Putamen (tissue), 1 donor: ENCODE measurements around the gene PIK3R5.
A peak's percentile ranks its signal among the peaks of the same experiment; 100 is the strongest.

Source experiments
- DNase-seq: peaks from one replicate; pipeline ENCODE4 v3.0.0-alpha.2; 2016; ENCODE audit warnings: low spot score

Gene PIK3R5

DNA sequence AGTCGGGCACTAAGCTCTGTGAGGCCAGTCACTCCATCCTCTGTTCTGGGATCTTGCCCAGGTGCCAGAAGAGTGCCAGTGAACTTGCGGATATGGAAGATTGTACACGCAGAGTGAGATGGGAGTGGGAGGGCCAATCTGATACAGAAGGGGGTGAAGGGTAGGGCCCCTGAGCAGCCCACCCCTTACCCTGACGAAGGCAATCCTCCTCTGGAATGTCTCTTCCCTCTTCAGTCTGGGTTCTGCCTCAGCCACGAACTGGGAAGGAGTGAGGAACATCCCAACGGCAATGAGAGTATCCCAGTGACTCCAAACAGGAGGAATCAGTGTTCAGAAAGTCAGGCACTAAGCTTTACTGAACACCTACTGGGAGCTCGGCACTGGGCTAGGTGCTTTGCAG is 86.1 kb downstream of the PIK3R5 start:
- DNase-seq = no peak

DNA sequence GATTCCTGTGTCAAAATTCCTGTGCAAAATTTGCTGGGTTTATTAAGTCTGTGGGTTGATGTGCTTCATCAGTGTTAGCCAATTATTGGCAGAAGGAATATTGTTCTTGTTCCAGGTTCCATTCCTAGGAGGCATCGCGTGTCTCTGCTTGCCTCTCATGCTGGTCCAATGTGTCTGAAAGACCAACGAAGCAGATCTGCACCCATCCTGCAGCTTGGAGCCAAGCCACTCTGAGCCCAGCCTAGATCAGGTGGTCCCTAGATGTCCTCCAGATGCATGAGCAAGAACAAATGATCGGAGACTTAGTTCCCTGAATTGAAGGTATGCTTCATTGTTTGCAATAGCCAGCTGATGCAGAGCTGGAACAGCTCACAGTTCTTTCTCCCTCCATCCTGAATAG is 87.5 kb downstream of the PIK3R5 start:
- DNase-seq = no peak

DNA sequence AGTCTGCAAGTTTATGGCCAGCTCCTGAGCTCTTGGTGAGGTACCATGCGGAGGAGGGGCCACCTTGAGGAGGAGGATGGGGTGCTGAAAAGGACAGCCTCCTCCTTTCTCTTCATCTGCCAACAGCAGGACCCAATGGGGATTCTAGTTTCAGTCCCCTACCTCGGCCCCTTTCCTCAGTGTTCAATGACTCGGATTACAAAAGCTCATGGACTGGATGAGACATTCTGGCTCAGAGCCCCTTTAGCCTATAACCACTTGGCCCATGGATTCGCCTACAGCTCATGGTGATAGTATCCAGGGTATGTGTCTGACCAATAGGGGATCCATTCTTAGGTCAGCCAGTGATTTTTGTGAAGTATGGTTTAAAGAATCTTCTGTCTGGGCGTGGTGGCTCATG is 89.5 kb downstream of the PIK3R5 start:
- DNase-seq = no peak

DNA sequence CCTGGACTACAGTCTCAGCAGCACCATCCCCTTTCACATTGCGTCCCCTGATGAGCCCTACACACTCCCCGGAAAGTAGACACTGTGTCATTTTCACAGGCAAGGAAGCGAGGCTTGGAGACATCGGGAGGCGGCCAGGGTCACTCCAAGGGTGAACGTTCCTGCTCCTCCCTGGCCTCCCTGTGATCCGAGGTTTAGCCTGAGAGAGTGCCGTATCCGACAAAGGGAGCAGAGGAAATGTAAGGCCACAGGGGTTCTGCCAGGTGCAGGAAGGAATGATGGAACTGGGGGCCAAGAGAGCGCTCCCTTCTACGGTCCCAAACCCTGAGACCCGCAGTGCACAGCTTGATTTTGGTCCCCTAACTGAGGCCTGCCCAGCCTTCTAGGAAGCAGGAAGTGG is 90.1 kb downstream of the PIK3R5 start:
- no peak for DNase-seq

DNA sequence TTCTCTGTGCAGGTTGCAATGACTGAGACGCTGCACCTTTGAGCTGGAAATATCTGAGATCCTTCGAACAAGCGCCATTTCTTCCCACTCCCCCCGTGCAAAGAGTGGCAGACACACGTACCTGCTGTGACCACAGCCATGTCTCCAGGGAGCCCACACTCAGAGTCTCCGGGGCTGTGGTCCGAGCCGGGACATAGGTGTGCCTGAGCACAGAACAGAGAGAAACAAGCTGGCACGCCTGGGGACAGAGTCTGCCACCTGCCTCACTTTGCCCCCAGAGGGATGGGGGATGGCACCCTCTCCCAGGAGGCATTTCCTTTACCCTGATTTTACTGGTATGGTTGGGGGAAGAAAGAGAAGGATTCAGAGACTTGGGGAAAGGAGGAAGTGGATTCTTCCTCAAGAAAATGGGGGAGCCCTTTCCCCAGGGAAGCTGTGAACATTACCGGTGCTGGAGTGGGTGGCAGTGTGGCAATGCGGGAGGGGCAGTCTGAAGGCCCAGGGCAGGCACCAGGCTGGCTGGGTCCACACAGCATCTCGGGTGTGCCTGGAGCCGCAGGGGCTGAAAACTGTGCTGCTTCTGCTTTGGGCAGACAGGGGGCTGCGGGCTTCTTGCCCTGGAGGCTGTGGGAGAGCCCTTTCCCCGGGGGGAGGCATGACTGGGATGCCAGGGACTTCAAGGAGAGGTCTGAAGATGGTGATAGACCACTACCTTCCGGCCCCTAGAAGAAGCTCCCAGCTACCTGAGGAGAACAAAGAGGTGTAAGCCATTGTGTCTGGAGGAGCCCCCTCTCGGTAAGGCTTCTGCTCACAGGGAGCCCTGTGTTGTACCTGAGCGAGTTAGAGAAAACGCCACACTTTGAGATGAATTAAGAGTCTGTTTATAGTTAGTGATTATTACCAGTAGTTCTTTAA is 91.4 kb downstream of the PIK3R5 start:
- no peak for DNase-seq

DNA sequence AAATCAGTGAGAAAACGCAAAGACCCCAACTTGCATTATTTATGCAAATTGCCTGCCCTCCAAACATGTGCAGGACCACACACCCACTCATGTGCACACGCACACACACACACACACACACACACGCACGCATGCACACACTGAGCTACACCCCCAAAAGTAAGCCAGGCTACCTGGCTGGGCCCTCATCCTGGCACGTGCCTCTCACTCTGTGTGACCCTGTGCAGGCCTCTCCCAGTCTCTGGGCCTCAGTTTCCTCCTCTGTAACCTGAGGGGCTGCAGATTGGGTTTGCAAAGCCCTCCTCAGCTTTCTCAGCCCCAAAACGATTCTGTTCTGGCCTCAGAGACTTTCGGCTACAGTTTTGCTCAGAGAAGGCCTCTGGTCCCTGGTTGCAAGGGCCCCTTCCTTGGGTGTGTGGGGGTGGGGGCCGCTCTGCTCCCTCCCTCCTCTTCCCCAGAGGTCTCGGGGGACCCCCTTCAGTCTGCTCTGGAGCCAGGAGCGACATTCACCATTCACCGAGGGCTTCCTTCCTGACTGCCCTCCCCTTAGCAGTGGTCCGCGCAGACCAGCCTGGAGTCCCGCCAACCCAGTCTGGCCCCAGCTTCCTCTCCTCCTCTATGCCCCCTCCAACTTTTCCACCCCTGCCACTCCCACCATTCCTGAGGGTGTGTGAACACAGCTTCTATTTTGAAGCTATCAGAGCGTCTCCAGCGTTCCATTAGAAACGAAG is 92.6 kb downstream of the PIK3R5 start:
- DNase-seq = no peak

DNA sequence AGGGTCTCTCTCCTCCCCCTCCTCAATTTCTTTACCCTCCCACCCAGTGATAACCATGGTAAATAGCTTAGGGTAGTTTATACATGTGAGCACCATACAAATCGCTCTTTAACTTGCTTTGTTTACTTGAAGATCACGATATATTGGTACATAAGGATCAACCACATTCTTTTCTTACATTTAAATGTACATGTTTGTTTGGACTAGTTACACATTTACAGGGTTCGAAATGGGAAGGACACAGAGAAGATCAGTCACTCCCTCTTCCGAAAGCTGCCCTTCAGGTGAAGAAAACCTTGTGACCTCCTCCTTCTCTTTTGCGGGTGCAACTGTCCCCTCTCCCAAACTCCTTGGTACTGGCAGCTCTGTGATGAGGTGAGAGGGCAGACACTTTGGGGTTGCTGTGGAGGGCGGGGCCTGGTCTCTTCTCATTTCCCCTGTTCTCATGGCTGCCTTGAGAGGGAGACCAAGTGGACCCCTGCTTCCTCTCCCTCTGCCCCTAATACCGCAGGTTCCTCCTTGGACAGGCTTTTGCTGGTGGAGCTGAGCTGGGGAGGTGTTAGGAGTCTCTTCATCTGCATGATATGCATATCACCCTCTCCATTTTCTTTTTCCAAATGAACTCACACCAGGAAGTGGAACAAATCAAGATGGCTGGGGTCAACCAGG is 93.3 kb downstream of the PIK3R5 start:
- DNase-seq = no peak

DNA sequence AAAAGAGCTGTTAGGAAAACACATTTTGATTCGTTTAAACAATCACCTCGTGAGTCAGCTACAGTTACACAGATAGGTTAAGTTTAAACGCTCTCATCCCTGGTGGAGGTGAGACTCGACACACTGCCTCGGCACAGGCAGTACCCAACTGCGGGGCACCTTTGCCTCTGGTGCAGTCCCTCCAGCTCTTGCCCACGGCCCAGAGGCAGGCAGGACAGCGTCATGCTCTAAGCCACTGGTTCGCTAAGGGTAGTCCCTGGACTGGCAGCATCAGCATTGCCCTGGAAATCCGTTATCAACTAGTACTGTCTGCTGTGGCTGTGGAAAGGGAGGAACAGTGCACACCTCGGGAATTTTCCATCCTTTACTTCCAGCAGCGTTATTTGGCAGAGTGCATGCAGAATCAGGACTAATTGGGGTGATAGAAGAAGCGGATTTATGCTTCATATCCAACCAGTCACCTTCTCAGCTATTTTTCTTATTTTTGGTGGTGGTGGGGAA is 94.4 kb downstream of the PIK3R5 start:
- no peak for DNase-seq

DNA sequence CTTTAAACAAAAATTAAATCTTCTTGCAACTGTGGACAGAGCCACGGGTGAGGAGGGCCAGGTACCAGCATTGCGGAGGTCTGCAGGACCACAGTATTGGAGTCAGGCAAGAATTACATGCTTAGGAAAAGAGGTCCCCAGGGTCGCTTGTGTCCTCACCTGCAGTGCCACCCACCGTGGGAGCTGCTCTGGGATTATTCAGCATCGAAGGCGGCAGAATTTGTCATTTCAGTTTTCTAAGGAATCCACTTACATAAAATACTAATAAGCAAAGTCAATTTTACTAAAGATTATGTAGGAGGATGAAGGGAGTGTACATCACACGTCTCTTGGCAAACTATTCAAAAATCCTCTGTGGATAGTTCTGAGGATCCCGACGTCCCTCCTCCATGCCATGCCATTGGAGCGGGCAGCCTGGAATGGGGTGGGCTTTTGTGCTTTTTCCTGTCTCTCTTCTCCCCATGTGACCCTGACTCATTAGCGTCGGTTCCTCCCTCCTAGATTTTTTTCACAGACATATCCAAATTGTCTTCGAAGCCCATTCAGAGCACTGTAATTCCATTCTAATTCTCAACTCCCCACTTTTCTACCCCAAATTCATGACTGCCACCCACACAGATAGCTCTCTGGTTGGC is 95.0 kb downstream of the PIK3R5 start:
- DNase-seq = peak; percentile 53

DNA sequence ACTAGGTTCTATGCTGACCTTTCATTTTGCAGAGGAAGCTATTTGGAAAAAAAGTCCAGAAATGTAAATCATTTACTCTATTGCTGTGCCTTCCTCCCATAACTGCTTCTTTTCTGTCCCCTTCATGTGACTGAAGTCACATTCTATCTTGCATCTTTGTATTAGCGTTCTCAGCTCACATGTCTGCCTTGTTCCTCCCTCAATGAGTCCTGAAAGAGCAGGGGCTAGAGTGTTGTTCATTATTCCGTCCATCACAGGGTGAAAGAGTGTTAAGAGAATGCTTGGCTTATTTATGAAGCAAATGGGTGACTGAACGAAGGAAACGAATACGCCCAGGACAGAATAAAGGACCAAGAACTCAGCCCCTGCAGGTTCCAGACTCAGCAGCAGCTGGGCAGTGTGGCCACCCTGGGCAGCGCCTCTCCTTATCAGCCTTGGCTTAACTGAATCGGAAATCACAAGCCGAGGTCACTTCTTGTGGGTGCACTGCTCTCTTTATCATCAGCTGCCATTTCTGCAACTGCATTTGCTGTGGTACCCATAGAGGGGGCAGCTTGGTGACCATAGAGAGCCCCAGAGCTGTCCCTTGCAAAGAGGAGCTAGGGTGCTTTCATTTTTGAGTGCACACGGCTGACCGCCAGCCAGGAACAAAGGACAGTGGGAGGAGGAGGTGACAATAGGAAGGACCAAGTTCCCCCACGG is 96.2 kb downstream of the PIK3R5 start:
- no peak for DNase-seq

DNA sequence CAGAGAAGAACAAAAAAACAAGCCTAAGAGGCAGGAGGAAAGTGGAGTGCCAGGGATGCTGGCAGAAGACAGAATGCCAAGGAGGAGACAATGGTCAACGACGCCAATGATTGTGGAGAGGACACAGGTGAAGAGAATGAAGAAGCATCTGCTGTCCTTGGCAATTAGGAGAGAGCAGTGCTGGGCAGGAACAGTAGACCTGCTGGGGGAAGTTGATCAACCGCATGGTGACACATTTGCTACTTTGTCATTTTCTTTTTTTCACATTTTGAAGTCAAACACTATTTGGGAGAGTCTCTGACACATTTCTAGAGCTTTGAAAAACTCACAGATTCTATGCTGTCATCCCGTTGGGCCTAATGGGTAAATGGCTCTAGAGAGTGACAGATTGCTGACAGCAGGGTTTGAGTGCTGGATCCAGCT is 97.0 kb downstream of the PIK3R5 start:
- DNase-seq = no peak

DNA sequence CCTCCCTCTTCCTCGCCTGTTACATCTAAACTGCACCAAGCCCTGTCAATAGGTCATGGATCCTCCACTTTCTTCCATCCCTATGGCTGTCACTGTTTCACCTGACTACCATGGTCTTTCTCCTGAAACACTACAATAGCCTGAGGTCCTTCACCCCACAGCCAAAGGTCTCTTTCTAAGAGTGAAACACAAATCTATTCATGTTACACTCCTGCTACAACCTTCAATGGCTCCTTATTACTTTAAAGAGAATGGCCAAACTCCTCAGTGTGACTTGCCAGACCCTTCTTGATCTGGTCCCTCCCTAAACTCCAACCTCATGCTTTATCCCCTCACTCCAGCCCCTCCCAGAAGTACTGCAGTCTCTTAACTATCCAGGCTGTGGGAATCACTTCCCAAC is 97.4 kb downstream of the PIK3R5 start:
- no peak for DNase-seq

DNA sequence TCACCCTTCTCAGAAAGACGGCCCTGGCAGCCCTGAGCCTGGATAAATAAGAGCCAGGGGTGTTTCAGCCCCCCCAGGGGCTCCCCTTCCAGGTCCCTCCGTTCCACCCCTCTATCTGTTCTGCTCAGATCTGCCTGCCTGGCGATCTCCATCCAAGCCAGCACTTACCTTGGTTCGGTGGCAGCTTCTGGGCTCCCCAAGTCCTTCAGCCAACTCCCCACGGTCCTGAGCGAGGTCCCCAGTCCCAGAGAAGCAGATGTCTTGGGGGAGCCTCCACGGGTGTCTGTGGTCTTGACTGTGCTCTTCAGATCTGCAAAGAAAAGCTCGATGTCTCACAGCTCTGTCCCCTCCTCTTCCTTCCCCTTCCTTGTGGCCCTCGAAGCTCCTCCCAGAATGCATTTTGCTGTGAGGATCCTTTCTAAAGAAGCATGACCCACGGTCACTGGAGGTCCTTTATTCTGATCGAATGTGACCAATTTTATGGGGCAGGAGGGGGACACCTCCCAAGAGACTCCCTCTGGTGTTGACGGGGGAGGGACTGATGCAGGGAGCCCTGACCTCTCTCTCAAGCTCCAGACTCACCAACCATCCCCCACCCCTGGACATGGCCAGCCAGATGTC is 98.0 kb downstream of the PIK3R5 start, which contains the start of gene PIK3R6:
Gene PIK3R6, minus strand, starts transcription at position 314 of the 621 bp plus-strand sequence. CDS start 17,880 bp downstream, outside the sequence.
- DNase-seq = no peak

DNA sequence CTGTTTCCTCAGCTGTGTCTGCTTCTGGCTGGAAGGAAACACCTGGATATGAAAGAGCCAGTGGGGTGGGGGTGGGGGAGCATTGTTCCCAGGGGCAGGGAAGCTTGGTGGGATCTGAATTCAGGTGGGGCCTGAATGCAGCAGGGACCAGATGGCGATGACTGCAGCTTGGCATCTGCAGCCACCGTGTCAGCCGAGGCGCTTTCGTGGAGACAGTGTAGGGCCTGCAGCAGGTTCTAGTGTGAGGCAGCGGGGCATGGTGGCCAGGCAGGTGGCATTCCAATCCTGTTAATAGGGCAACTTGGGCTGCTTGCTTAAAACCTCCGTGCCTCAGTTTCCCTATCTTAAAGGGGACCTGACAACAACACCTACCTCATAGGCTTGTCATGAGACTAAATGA is 99.7 kb downstream of the PIK3R5 start:
- DNase-seq = no peak

DNA sequence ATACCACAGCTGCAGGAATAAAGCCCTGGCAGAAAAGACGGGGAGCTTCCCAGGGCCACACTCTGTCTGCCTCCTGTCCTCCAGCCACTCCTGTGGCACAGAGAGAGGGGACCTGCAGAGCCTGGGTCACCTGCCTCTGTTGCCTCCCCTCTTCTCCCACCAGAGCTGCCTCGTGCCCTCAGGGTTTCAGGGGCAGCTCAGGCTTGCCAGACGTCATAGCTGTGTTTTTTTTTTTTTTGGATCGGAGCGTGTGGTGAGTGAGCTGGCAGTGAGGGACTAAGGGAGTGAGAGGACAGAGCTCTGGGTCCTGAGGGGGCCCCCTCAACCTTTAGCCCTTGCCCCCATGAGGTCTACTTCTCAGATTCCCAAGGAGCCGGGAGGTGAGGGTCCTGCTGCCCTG is 100.1 kb downstream of the PIK3R5 start:
- DNase-seq = no peak

DNA sequence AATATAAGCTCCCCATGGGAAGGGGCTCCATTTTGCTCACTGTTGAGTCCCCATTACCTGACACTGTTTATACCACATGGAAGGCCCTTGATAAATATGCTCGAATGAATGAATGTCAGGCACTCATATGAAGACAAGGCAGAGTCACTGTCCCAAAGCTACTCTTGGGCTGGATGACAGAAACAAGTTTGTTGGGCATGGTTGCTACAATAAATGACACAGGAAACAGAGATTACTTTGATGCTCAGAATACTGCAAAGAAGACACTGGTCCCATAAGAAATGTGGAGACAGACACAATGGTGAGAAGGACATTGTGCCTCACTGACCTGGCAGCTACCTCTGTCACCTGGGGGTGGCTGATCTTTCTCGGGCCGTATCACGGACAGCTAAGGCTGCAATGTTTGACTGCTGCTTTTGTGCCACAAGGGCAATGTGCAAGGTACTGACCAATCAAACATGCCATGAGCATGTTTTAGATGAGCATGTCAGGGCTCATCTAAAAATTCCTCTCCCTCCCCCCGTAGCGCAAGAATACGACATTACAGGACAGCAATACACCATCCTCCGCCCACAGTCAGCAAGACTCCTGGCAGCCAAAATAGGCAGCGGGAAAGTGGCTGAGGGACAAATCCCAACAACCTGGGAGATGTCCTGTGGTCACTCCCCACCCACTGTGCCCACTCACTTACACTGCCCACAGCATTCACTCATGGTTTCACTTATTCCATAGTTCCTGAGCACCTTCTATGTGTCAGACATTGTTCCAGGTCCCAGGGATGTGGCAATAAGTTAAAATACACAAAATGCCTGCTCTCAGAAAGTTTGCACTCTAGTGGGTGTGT is 103.1 kb downstream of the PIK3R5 start:
- DNase-seq = no peak

DNA sequence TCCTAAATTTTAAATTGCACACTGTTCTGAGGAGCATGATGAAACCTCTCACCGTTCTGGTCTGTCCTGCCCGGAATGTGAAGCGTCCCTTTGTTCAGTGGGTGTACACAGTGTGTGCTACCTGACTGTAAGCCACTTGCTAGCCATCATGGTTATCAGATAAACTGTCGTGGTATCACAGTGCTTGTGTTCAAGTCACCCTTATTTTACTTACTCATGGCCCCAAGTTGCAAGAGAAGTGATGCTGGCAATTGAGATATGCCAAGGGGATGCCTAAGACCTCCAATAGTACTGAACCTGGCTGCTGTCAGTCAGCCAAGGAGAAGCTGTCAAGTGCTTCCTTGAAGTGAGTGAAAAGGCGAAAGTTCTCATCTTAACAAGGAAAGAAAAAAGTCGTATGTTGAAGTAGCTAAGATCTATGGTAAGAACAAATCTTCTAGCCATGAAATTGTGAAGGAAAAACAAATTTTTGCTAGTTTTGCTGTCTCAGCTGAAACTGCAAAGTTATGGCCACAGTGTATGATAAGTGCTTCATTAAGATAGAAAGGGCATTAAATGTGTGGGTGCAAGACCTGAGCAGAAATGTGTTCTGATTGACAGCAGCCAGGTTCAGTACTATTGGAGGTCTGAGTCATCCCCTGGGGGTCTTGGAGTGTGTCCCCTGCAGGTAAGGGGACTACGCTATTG is 103.9 kb downstream of the PIK3R5 start:
- no peak for DNase-seq

DNA sequence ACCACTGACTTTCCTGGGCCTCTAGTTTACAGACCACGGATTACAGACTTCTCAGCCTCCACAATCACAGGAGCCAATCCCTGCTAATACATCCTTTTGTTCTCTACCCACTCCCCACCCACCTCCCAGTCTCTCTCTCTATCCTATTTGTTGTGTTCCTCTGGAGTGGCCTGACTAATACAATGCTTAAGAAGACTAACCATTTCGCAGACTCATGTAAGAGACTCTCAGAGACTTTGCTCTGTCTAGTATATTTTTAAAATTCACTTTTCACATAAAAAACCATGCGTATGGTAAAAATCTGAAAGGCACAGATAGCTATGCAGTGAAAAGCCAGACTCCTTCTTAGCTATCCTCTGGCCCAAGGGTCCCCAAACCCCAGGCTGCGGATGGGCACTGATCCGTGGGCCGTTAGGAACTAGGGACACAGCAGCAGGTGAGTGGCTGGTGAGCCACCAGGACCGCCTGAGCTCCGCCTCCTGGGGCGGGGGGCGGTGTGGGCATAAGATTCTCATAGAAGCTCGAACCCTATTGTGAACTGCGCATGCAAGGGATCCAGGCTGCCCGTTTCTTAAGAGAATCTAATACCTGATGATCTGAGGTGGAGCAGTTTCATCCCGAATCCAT is 105.6 kb downstream of the PIK3R5 start:
- DNase-seq = no peak
